HG02798 (cell line): ENCODE results near the gene DIAPH2.

Experiments used
- ATAC-seq: cut with Tn5 transposase; IDR thresholded peaks from one replicate; pipeline ENCODE4 v1.9.1; 2021; ENCODE audit warnings: mild to moderate bottlenecking; ENCODE audit not compliant: unreplicated experiment, poor library complexity

DIAPH2 gene

GRCh38 chrX:96684339-96685209 is at the start of gene DIAPH2:
Gene DIAPH2, plus strand, starts transcription at chrX:96684842.
- peak; percentile 88 for ATAC-seq

GRCh38 chrX:96650023-96650422 is 34.6 kb upstream of the DIAPH2 start:
- ATAC-seq = no peak

- no peak for ATAC-seq
Measured at GRCh38 chrX:96655947-96656623, 28.6 kb upstream of the DIAPH2 start.

GRCh38 chrX:96682516-96682915 is 2.1 kb upstream of the DIAPH2 start:
- ATAC-seq = no peak

- peak; percentile 3 for ATAC-seq
Measured at GRCh38 chrX:96683997-96684338, 674 bp upstream of the DIAPH2 start.

GRCh38 chrX:96685210-96686099 is 813 bp downstream of the DIAPH2 start:
- ATAC-seq = peak; percentile 33

GRCh38 chrX:96687776-96688175 is 3.1 kb downstream of the DIAPH2 start:
- ATAC-seq = no peak

- no peak for ATAC-seq
Measured at GRCh38 chrX:96688789-96689188, 4.1 kb downstream of the DIAPH2 start.

- ATAC-seq = no peak
Measured at GRCh38 chrX:96689991-96690390, 5.3 kb downstream of the DIAPH2 start.

GRCh38 chrX:96692454-96692853 is 7.8 kb downstream of the DIAPH2 start:
- ATAC-seq = no peak

GRCh38 chrX:96692890-96693289 is 8.2 kb downstream of the DIAPH2 start:
- no peak for ATAC-seq

- ATAC-seq = no peak
Measured at GRCh38 chrX:96693407-96693806, 8.8 kb downstream of the DIAPH2 start.

- no peak for ATAC-seq
Measured at GRCh38 chrX:96696462-96696861, 11.8 kb downstream of the DIAPH2 start.

GRCh38 chrX:96700625-96701024 is 16.0 kb downstream of the DIAPH2 start:
- no peak for ATAC-seq

- no peak for ATAC-seq
Measured at GRCh38 chrX:96703379-96703778, 18.7 kb downstream of the DIAPH2 start.

GRCh38 chrX:96703816-96704215 is 19.2 kb downstream of the DIAPH2 start:
- no peak for ATAC-seq

- no peak for ATAC-seq
Measured at GRCh38 chrX:96704629-96705028, 20.0 kb downstream of the DIAPH2 start.

- ATAC-seq = no peak
Measured at GRCh38 chrX:96705905-96706304, 21.3 kb downstream of the DIAPH2 start.

GRCh38 chrX:96707804-96708203 is 23.2 kb downstream of the DIAPH2 start:
- ATAC-seq = no peak

GRCh38 chrX:96710031-96710430 is 25.4 kb downstream of the DIAPH2 start:
- no peak for ATAC-seq

- ATAC-seq = no peak
Measured at GRCh38 chrX:96713303-96713702, 28.7 kb downstream of the DIAPH2 start.
